ENCODE measurements around the gene MARCHF3.

DNA sequence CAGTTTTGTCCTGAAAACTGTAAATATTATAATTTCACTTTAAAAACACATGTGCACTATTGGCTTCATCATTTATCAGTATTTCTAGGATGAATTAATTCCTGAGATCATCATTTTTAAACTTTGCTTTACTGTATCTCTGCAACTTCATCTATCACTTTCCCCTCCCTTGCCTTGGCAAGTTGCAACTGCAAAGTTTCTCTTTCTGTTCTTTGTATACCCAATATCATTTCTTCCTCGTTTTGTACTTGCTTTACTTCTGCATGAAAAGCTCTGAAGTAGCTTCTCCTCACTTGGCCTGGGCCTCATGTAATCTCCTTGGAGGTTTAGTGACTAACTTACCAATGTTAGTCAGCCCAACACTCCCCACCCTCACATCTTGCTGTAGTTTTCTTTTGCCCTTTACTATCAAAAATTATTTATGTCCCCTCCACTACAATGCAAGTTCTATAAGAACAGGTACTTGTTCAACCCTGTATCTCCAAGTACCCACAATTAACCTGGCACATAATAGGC, 30.2 kb upstream of the MARCHF3 start:
- TF ChIP-seq RFX5 (IDR thresholded peaks at IDR 0.05; ENCODE audit: low read depth, low read length): no peak
- TF ChIP-seq, protein P1, sequence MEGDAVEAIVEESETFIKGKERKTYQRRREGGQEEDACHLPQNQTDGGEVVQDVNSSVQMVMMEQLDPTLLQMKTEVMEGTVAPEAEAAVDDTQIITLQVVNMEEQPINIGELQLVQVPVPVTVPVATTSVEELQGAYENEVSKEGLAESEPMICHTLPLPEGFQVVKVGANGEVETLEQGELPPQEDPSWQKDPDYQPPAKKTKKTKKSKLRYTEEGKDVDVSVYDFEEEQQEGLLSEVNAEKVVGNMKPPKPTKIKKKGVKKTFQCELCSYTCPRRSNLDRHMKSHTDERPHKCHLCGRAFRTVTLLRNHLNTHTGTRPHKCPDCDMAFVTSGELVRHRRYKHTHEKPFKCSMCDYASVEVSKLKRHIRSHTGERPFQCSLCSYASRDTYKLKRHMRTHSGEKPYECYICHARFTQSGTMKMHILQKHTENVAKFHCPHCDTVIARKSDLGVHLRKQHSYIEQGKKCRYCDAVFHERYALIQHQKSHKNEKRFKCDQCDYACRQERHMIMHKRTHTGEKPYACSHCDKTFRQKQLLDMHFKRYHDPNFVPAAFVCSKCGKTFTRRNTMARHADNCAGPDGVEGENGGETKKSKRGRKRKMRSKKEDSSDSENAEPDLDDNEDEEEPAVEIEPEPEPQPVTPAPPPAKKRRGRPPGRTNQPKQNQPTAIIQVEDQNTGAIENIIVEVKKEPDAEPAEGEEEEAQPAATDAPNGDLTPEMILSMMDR (IDR thresholded peaks at IDR 0.05 in 2 of 3, conservative IDR thresholded peaks at IDR 0.05 in 1 of 3; ENCODE audit: control insufficient read depth in 2 of 3, extremely low read depth in 1 of 3, insufficient read depth in 1 of 3, low read depth in 3 of 3, low read length in 3 of 3): no peak
- TF ChIP-seq NRF1 (conservative IDR thresholded peaks at IDR 0.05; ENCODE audit: low read depth, low read length): no peak
- TF ChIP-seq EGR1 (IDR thresholded peaks at IDR 0.05; ENCODE audit: borderline replicate concordance in 1 of 2, low read depth in 2 of 2, low read length in 2 of 2): no peak

Measured in GM12878 (cell line).